ENCODE data around the gene HCN1. TPM values are rescaled to one million over a fixed set of nuclear protein-coding genes. Genes with fewer than 3 reads are reported as not detected.
A peak's percentile ranks its signal among the peaks of the same experiment; 100 is the strongest.

Gene HCN1
- total RNA-seq (2013) = not detected
- not detected for polyA plus RNA-seq
- polyA minus RNA-seq = not detected in 2 replicates
- 0 to 2.3 (median 0.04) reads per million in 11 experiments for total RNA-seq

GRCh38 chr5:45696206-45696836 is at the start of gene HCN1:
TSS of gene HCN1 (minus strand) at chr5:45696380.
- H3K36me3 ChIP-seq (replicated peaks in 1 of 2; ENCODE audit: control insufficient read depth in 1 of 2, insufficient read depth in 2 of 2, low read length in 2 of 2) = no peaks in the 10 kb centered on the region
- intact Hi-C loops (cut with micrococcal nuclease) = no loop called here
- WGBS (ENCODE audit: insufficient coverage) = 12% methylated on average over 37 of the region's 46 CpGs
- Mint-ChIP-seq H3K27ac (no peak within 1 kb of the TSS), H3K9me3 (peaks cover 0 to 17% (median 11%) of the 10 kb centered on the region in 7 donors), H3K4me1 (peaks cover 2% of the 10 kb centered on the region), H3K27me3 (ENCODE audit: low read depth in 3 of 3) (peaks cover 29 to 32% (median 29%) of the 10 kb centered on the region in 3 donors), H3K4me3 (peak within 1 kb of the TSS; percentile 14 to 84), H3K36me3 (no peaks in the 10 kb centered on the region)
- H4K20me1 ChIP-seq (ENCODE audit: insufficient read depth, low read length) = no peaks in the 10 kb centered on the region
- H3K4me3 ChIP-seq (replicated peaks in 1 of 3; ENCODE audit: low read depth in 2 of 3, low read length in 3 of 3) = no peak within 1 kb of the TSS
- H3K4me1 ChIP-seq (ENCODE audit: control insufficient read depth in 1 of 2, insufficient read depth in 2 of 2, low read length in 2 of 2) = no peaks in the 10 kb centered on the region
- peak; percentile 23 for TF ChIP-seq CTCF (IDR thresholded peaks at IDR 0.05)
- H3K4me2 ChIP-seq (replicated peaks; ENCODE audit: extremely low read depth, low read length, poor library complexity, severe bottlenecking) = no peak within 1 kb of the TSS
- H3K27ac ChIP-seq (ENCODE audit: low read depth in 1 of 2, low read length in 2 of 2) = no peak within 1 kb of the TSS
- H3K9me3 ChIP-seq (replicated peaks in 1 of 2; ENCODE audit: control insufficient read depth in 1 of 2, insufficient read depth in 1 of 2, low read length in 2 of 2) = peaks cover 0 to 21% of the 10 kb centered on the region in 2 donors
- no peak within 1 kb of the TSS for H3K9ac ChIP-seq (ENCODE audit: insufficient read depth, low read length, poor library complexity, severe bottlenecking)
- H2AFZ ChIP-seq (ENCODE audit: insufficient read depth, low read depth, low read length, poor library complexity, severe bottlenecking) = no peak within 1 kb of the TSS
- no peaks in the 10 kb centered on the region for H3K79me2 ChIP-seq (ENCODE audit: insufficient read depth, low read length)
- H3K27me3 ChIP-seq (ENCODE audit: control insufficient read depth in 2 of 2, insufficient read depth in 2 of 2, low read length in 2 of 2) = peaks cover 19 to 32% of the 10 kb centered on the region in 2 donors
- no peak for DNase-seq

- no peak overlapping the region for H3K4me2 ChIP-seq (replicated peaks; ENCODE audit: extremely low read depth, low read length, poor library complexity, severe bottlenecking)
- H2AFZ ChIP-seq (ENCODE audit: insufficient read depth, low read depth, low read length, poor library complexity, severe bottlenecking) = no peak overlapping the region
- DNase-seq = no peak
- no peak for TF ChIP-seq CTCF (IDR thresholded peaks at IDR 0.05)
- Mint-ChIP-seq H3K27ac (no peak overlapping the region), H3K36me3 (no peaks in the 10 kb centered on the region), H3K27me3 (ENCODE audit: low read depth in 3 of 3) (no peaks in the 10 kb centered on the region), H3K4me1 (no peaks in the 10 kb centered on the region), H3K4me3 (no peak overlapping the region), H3K9me3 (peaks cover 0 to 7% (median 5%) of the 10 kb centered on the region in 7 donors)
- H4K20me1 ChIP-seq (ENCODE audit: insufficient read depth, low read length) = no peaks in the 10 kb centered on the region
- no peak overlapping the region for H3K27ac ChIP-seq (ENCODE audit: low read depth in 1 of 2, low read length in 2 of 2)
- no peaks in the 10 kb centered on the region for H3K9me3 ChIP-seq (replicated peaks in 1 of 2; ENCODE audit: control insufficient read depth in 1 of 2, insufficient read depth in 1 of 2, low read length in 2 of 2)
- no peaks in the 10 kb centered on the region for H3K36me3 ChIP-seq (replicated peaks in 1 of 2; ENCODE audit: control insufficient read depth in 1 of 2, insufficient read depth in 2 of 2, low read length in 2 of 2)
- H3K79me2 ChIP-seq (ENCODE audit: insufficient read depth, low read length) = no peaks in the 10 kb centered on the region
- WGBS (ENCODE audit: insufficient coverage) = 38% methylated on average over 1 of the region's 5 CpGs
- intact Hi-C loops (cut with micrococcal nuclease) = no loop called here
- H3K27me3 ChIP-seq (ENCODE audit: control insufficient read depth in 2 of 2, insufficient read depth in 2 of 2, low read length in 2 of 2) = no peaks in the 10 kb centered on the region
- no peaks in the 10 kb centered on the region for H3K4me1 ChIP-seq (ENCODE audit: control insufficient read depth in 1 of 2, insufficient read depth in 2 of 2, low read length in 2 of 2)
- H3K9ac ChIP-seq (ENCODE audit: insufficient read depth, low read length, poor library complexity, severe bottlenecking) = no peak overlapping the region
- H3K4me3 ChIP-seq (replicated peaks in 1 of 3; ENCODE audit: low read depth in 2 of 3, low read length in 3 of 3) = no peak overlapping the region
Measured at GRCh38 chr5:45741110-45741509, 44.9 kb upstream of the HCN1 start.
